IMR-90 (cell line): Measurements from ENCODE around the gene GDPD5. TPM values are rescaled to one million over a fixed set of nuclear protein-coding genes. Genes with fewer than 3 reads are reported as not detected.
A peak's percentile ranks its signal among the peaks of the same experiment; 100 is the strongest.

Experiments
- ATAC-seq: fragments of 200-7000 bp; cut with Tn5 transposase; 2 replicates; pipeline ENCODE4 v1.9.1; 2020; ENCODE audit warnings: low read depth, mild to moderate bottlenecking, moderate library complexity
- BruUV-seq: library from RNA; stranded (reverse); fragments of 400-500 nt; replicated peaks from 2 replicates; lab custom pipeline; 2021; lab: Mats Ljungman, UMichigan
- CTCF ChIA-PET: fragments of 300-600 bp; formaldehyde crosslinking; extraction: SDS; loops from one replicate; lab custom pipeline; 2021; ENCODE audit warnings: antibody characterized with exemption; lab: Yijun Ruan, JAX
- POLR2A ChIA-PET: fragments of 300-600 bp; sonication (Branson Sonifier 250); formaldehyde crosslinking; loops from one replicate; lab custom pipeline; 2022; ENCODE audit warnings: antibody characterized with exemption; ENCODE audit not compliant: unreplicated experiment; lab: Charles Lee
- DNase-seq: peaks from one replicate; pipeline ENCODE4 v3.0.0; 2013
- H2AFZ ChIP-seq: replicated peaks from 2 replicates; pipeline ENCODE3; 2013; ENCODE audit warnings: low read length, mild to moderate bottlenecking; ENCODE audit not compliant: poor library complexity
- H2AK5ac ChIP-seq: 2 replicates; pipeline ENCODE4 v1.6.1; 2013; ENCODE audit warnings: low read depth, low read length, inconsistent platforms
- H2AK9ac ChIP-seq: replicated peaks from 2 replicates; pipeline ENCODE3; 2013; ENCODE audit warnings: mild to moderate bottlenecking, low read depth, low read length, moderate library complexity; ENCODE audit not compliant: poor library complexity
- H2BK120ac ChIP-seq: 2 replicates; pipeline ENCODE4 v1.6.1; 2013; ENCODE audit warnings: low read depth, low read length, inconsistent platforms
- H2BK15ac ChIP-seq: 3 replicates; pipeline ENCODE4 v1.6.1; 2013; ENCODE audit warnings: low read depth, low read length, inconsistent platforms
- H2BK20ac ChIP-seq: 2 replicates; pipeline ENCODE4 v1.6.1; 2013; ENCODE audit warnings: low read depth, mild to moderate bottlenecking, inconsistent platforms, low read length, moderate library complexity
- H2BK5ac ChIP-seq: 2 replicates; pipeline ENCODE4 v1.6.1; 2013; ENCODE audit warnings: mild to moderate bottlenecking, low read depth, low read length, inconsistent platforms; ENCODE audit not compliant: poor library complexity, severe bottlenecking
- H3K14ac ChIP-seq: replicated peaks from 2 replicates; pipeline ENCODE4 v1.6.1; 2013; ENCODE audit warnings: low read depth, low read length, inconsistent platforms
- H3K18ac ChIP-seq: 2 replicates; pipeline ENCODE4 v1.6.1; 2013; ENCODE audit warnings: low read depth, low read length, control low read depth
- H3K23ac ChIP-seq: 2 replicates; pipeline ENCODE4 v1.6.1; 2013; ENCODE audit warnings: low read depth, low read length, inconsistent platforms
- H3K27ac ChIP-seq: 2 replicates; pipeline ENCODE4 v1.5.1; 2013; ENCODE audit warnings: mild to moderate bottlenecking, control low read depth, low read length; ENCODE audit not compliant: insufficient read depth
- H3K27me3 ChIP-seq: 2 replicates; pipeline ENCODE4 v1.6.1; 2013; ENCODE audit warnings: low read length; ENCODE audit not compliant: control insufficient read depth, insufficient read depth
- H3K36me3 ChIP-seq: 2 replicates; pipeline ENCODE4 v1.6.1; 2013; ENCODE audit warnings: low read length, mixed read lengths; ENCODE audit not compliant: control insufficient read depth, insufficient read depth
- H3K4ac ChIP-seq: 2 replicates; pipeline ENCODE4 v1.6.1; 2013; ENCODE audit warnings: low read depth, low read length, inconsistent platforms
- H3K4me1 ChIP-seq: 2 replicates; pipeline ENCODE4 v1.6.1; 2013; ENCODE audit warnings: low read length, mixed read lengths; ENCODE audit not compliant: control insufficient read depth, insufficient read depth
- H3K4me2 ChIP-seq: 2 replicates; pipeline ENCODE4 v1.6.1; 2013; ENCODE audit warnings: low read depth, mild to moderate bottlenecking, control low read depth, low read length, moderate library complexity
- H3K4me3 ChIP-seq: 2 replicates; pipeline ENCODE4 v1.5.1; 2013; ENCODE audit warnings: low read depth, mild to moderate bottlenecking, control low read depth, low read length, moderate library complexity; ENCODE audit not compliant: insufficient read depth
- H3K56ac ChIP-seq: 2 replicates; pipeline ENCODE4 v1.6.1; 2013; ENCODE audit warnings: low read length, inconsistent platforms; ENCODE audit not compliant: insufficient read depth; ENCODE audit errors: extremely low read depth
- H3K79me1 ChIP-seq, 2 experiments: 2 replicates each; pipeline ENCODE4 v1.6.1; 2013; ENCODE audit warnings: low read length in 2 of 2, inconsistent platforms in 1 of 2, low read depth in 1 of 2
- H3K9ac ChIP-seq: 2 replicates; pipeline ENCODE4 v1.6.1; 2013; ENCODE audit warnings: low read depth, low read length, control low read depth
- H3K9me1 ChIP-seq: 2 replicates; pipeline ENCODE4 v1.6.1; 2013; ENCODE audit warnings: low read length, inconsistent platforms; ENCODE audit not compliant: insufficient read depth
- H3K9me3 ChIP-seq: 2 replicates; pipeline ENCODE4 v1.6.1; 2013; ENCODE audit warnings: low read length; ENCODE audit not compliant: control insufficient read depth, insufficient read depth
- H4K20me1 ChIP-seq: 2 replicates; pipeline ENCODE4 v1.6.1; 2013; ENCODE audit warnings: low read length, inconsistent platforms; ENCODE audit not compliant: insufficient read depth
- H4K5ac ChIP-seq: 2 replicates; pipeline ENCODE4 v1.6.1; 2013; ENCODE audit warnings: mild to moderate bottlenecking, low read depth, low read length, control low read depth
- H4K8ac ChIP-seq, 2 experiments: 2 replicates each; pipeline ENCODE4 v1.6.1; 2013; ENCODE audit warnings: low read depth in 2 of 2, low read length in 2 of 2, control low read depth in 1 of 2, inconsistent platforms in 1 of 2
- H4K91ac ChIP-seq: 2 replicates; pipeline ENCODE4 v1.6.1; 2013; ENCODE audit warnings: low read depth, low read length, inconsistent platforms; ENCODE audit not compliant: insufficient read depth
- BHLHE40 ChIP-seq: fragments of 150-350 bp; IDR thresholded peaks from 2 replicates; pipeline ENCODE4 v1.6.1; 2016; ENCODE audit warnings: mild to moderate bottlenecking, low read depth, low read length
- CTCF ChIP-seq: conservative IDR thresholded peaks from 2 replicates; pipeline ENCODE4 v1.5.1; 2012; ENCODE audit warnings: mild to moderate bottlenecking, low read depth, low read length, improper control_type of control experiment
- FOS ChIP-seq: fragments of 150-350 bp; IDR thresholded peaks from 2 replicates; pipeline ENCODE4 v1.6.1; 2016; ENCODE audit warnings: low read depth, low read length
- MAZ ChIP-seq: IDR thresholded peaks from 2 replicates; pipeline ENCODE4 v1.6.1; 2012; ENCODE audit warnings: low read depth, mild to moderate bottlenecking, low read length, improper control_type of control experiment, moderate library complexity, borderline replicate concordance
- NFE2L2 ChIP-seq: fragments of 150-350 bp; IDR thresholded peaks from 2 replicates; pipeline ENCODE4 v1.6.1; 2016; ENCODE audit warnings: low read depth, mild to moderate bottlenecking, low read length
- POLR2A ChIP-seq: IDR thresholded peaks from 2 replicates; pipeline ENCODE4 v1.6.1; 2012; ENCODE audit warnings: mild to moderate bottlenecking, low read depth, low read length
- WGBS, 2 experiments: methylation state at CpG; one replicate each; pipeline versions ENCODE4 v1.1.5 to v1.1.7; 2013; ENCODE audit warnings: missing lambda C conversion rate in 2 of 2; ENCODE audit not compliant: insufficient read length in 1 of 2; ENCODE audit errors: extremely low coverage in 2 of 2; 5-methylcytosine and 5-hydroxymethylcytosine counted together
- dilution Hi-C: fragments of 300-500 bp; cut with HindIII; formaldehyde crosslinking; loops from one replicate; pipeline ENCODE4 v1.14.3; 2018; ENCODE audit warnings: low sequenced_read_pairs; ENCODE audit not compliant: unreplicated experiment
- in situ Hi-C: fragments of 300-500 bp; cut with MboI; formaldehyde crosslinking; loops from 3 replicates; pipeline ENCODE4 v1.14.3; 2019; ENCODE audit warnings: low sequenced_read_pairs, inconsistent platforms, mixed read lengths
- intact Hi-C: fragments of 100-400 bp; cut with micrococcal nuclease; formaldehyde crosslinking; loops from 2 replicates; pipeline ENCODE4 v1.10.0; 2022
- polyA plus RNA-seq, 3 experiments: library from polyadenylated mRNA; depleted of rRNA; stranded (reverse); fragments of >200 nt; gene quantifications; 2 replicates each; pipeline ENCODE4 v1.2.3, GENCODE V29; 2012; ENCODE audit warnings: low replicate concordance in 1 of 3
- total RNA-seq: library from RNA; depleted of rRNA; stranded (reverse); fragments of >200 nt; gene quantifications from 2 replicates; pipeline ENCODE4 v1.2.3, GENCODE V29; 2012

The GDPD5 gene
- total and polyA plus RNA-seq, 2 of the 4 experiments (the other 2 are of a cell fraction) = 2.0 to 7.9 TPM

GRCh38 chr11:75421035-75421602 is 104.6 kb downstream of the GDPD5 start:
- peak overlapping the region; percentile 97 for H2AK5ac ChIP-seq
- TF ChIP-seq NFE2L2 (no peak), CTCF (no peak), MAZ (no peak), POLR2A (no peak), FOS (no peak), BHLHE40 (no peak)
- H2BK5ac ChIP-seq = no peak overlapping the region
- H3K4me3 ChIP-seq = no peak overlapping the region
- H3K79me1 ChIP-seq = peaks cover 14 to 28% of the 10 kb centered on the region in 2 experiments
- no peaks in the 10 kb centered on the region for H3K9me3 ChIP-seq
- H2BK15ac ChIP-seq = no peak overlapping the region
- no peaks in the 10 kb centered on the region for H4K20me1 ChIP-seq
- peak overlapping the region; percentile 93 for H3K4ac ChIP-seq
- H2AK9ac ChIP-seq = no peak overlapping the region
- no peak overlapping the region for H2AFZ ChIP-seq
- ChIA-PET CTCF (no interaction called here), POLR2A (no interaction called here)
- peaks cover 30% of the 10 kb centered on the region for H3K9me1 ChIP-seq
- peaks cover 27% of the 10 kb centered on the region for H3K4me1 ChIP-seq
- ATAC-seq (no peak), DNase-seq (no peak)
- H3K9ac ChIP-seq = no peak overlapping the region
- H4K8ac ChIP-seq = peak overlapping the region in 1 of 2 experiments; percentile 6; a peak in 1 of 4 replicates
- H2BK120ac ChIP-seq = peak overlapping the region; percentile 25
- peaks cover 17% of the 10 kb centered on the region for H3K36me3 ChIP-seq
- dilution Hi-C loops (no loop called here), intact Hi-C loops (no loop called here), in situ Hi-C loops (no loop called here)
- no peaks in the 10 kb centered on the region for H3K27me3 ChIP-seq
- H2BK20ac ChIP-seq = peak overlapping the region; percentile 87; the same call in 1 of the 2 replicates
- H4K91ac ChIP-seq = peak overlapping the region; percentile 72
- no peak overlapping the region for H3K4me2 ChIP-seq
- H4K5ac ChIP-seq = no peak overlapping the region
- H3K14ac ChIP-seq = 0 out of 2 replicates have a peak overlapping the region, but pooled peaks have one; percentile 7
- no peak overlapping the region for H3K56ac ChIP-seq
- peak overlapping the region; percentile 45; the same call in 1 of the 2 replicates for H3K18ac ChIP-seq
- H3K23ac ChIP-seq = no peak overlapping the region
- WGBS, 2 experiments = 100% methylated on average over 1 of the region's 11 CpGs; no CpG with 5 or more reads in 1 of the 2 experiments
- H3K27ac ChIP-seq = no peak overlapping the region
- BruUV-seq = no TSS peak
